ENCODE data around the gene THADA.

THADA gene

DNA sequence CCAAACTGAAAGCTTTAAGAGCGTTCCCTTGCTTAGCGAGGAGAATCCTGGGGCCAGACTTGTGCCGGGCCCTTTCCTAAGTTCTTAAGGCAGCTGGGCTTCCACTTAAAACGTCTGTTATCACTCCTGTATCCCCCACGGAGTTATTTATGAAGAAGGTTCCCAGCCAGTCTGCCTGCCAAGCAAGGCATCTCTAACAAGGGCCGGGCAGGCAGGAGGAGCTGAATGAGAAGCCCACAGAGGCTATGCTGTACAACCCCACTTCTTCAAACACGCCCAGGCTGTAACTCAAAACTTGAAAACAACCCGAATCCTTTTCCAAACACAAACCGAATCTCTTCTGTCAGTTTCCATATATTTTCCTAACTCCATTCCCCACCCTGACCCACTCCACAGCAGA is 330.4 kb downstream of the THADA start:
- TF ChIP-seq Cebpa-rat (IDR thresholded peaks at IDR 0.05): no peak
- no peaks in the 10 kb centered on the region for H3K9me3 ChIP-seq (replicated peaks in 1 of 11)
- H3K27ac ChIP-seq: peak overlapping the region in 1 of 11 experiments; percentile 7; a peak in 1 of 22 replicates
- H3K36me3 ChIP-seq: peaks cover 0 to 74% (median 34%) of the 10 kb centered on the region in 11 experiments; a peak in 18 of 22 replicates
- no peak overlapping the region for H3K4me3 ChIP-seq
- peak overlapping the region in 2 of 11 experiments; percentile 41 to 75; a peak in 3 of 22 replicates for H3K4me2 ChIP-seq
- peaks cover 0 to 77% (median 22%) of the 10 kb centered on the region in 10 experiments; a peak in 10 of 20 replicates for H3K4me1 ChIP-seq
- H3K9ac ChIP-seq: 0 out of 22 replicates have a peak overlapping the region, but pooled peaks of 2 of the 11 experiments have one; percentile 9 to 18
- no peaks in the 10 kb centered on the region for H4K20me1 ChIP-seq
- H3K27me3 ChIP-seq: no peaks in the 10 kb centered on the region

DNA sequence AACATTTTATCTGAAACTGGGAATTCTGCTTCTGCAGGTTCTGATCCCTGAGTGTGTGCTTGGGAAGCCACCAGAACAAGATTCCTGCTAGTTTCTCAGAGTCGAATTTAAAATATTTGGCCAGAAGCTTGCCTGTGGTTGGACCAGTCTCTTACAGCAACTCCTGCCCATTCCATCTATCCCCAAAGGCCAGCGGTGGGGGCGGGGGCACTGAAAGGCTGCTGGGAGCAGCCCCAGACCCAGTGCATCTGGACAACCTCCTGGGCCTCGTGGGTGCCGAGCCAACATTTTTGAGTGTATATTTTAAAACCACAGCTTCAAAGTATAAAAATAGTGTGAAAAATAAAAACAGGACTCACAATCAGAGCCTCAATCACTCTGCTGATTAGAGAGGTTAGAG is 330.8 kb downstream of the THADA start:
- 0 out of 22 replicates have a peak overlapping the region, but pooled peaks of 2 of the 11 experiments have one; percentile 9 to 18 for H3K9ac ChIP-seq
- H3K9me3 ChIP-seq (replicated peaks in 1 of 11): no peaks in the 10 kb centered on the region
- H3K4me3 ChIP-seq: no peak overlapping the region
- peaks cover 0 to 73% (median 20%) of the 10 kb centered on the region in 10 experiments; a peak in 10 of 20 replicates for H3K4me1 ChIP-seq
- 0 out of 22 replicates have a peak overlapping the region, but pooled peaks of 1 of the 11 experiments have one; percentile 7 for H3K27ac ChIP-seq
- no peaks in the 10 kb centered on the region for H4K20me1 ChIP-seq
- H3K4me2 ChIP-seq: peak overlapping the region in 2 of 11 experiments; percentile 41 to 75; a peak in 4 of 22 replicates
- peaks cover 0 to 71% (median 34%) of the 10 kb centered on the region in 11 experiments; a peak in 17 of 22 replicates for H3K36me3 ChIP-seq
- no peak for TF ChIP-seq Cebpa-rat (IDR thresholded peaks at IDR 0.05)
- H3K27me3 ChIP-seq: no peaks in the 10 kb centered on the region

DNA sequence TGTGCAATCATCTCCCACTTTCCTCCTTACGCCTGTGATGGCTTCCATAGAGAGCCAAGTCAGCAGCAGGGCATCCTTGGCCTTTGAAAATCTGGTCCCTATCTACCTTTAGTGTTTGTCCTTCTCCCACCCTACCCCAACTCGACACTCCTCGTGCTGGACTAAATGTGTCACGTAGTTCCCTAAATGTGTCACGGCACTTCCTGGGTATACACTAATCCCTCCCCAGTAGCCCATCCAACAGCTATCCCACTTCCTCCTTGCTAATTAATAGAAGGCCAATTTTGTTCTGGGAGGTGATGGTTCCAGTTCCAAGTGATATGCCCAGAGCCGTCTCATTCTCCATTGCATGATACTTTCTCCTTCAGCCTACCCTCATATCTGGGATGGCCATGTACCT is 332.9 kb downstream of the THADA start:
- peaks cover 0 to 66% (median 30%) of the 10 kb centered on the region in 11 experiments; a peak in 16 of 22 replicates for H3K36me3 ChIP-seq

DNA sequence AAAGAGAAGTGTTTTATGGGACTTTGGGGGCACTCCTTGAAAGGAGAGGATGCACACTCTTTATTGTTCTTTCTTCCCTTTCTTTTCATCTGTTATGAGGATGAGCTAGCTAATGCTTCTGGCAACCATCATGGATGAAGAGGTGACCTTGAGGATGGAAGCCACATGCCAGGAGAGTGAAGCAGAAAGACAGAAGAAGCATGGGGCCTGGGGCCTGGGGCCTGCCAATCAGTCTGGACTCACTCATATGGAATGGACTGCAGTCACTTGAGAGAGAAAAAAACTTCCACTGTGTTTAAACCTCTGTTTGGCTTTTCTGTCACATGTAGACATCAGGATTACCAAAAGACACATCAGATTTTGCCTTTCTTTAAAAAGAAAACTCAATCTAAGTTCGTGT is 333.6 kb downstream of the THADA start:
- TF ChIP-seq Cebpa-rat (IDR thresholded peaks at IDR 0.05): no peak

More for the DNA sequence above, 332.9 kb downstream of the THADA start:
- no peak overlapping the region for H3K4me3 ChIP-seq
- no peaks in the 10 kb centered on the region for H4K20me1 ChIP-seq
- no peak overlapping the region for H3K9ac ChIP-seq
- H3K27me3 ChIP-seq: no peaks in the 10 kb centered on the region
- no peak for TF ChIP-seq Cebpa-rat (IDR thresholded peaks at IDR 0.05)
- no peaks in the 10 kb centered on the region for H3K9me3 ChIP-seq (replicated peaks in 1 of 11)
- peaks cover 0 to 52% (median 12%) of the 10 kb centered on the region in 10 experiments; a peak in 10 of 20 replicates for H3K4me1 ChIP-seq
- H3K4me2 ChIP-seq: peak overlapping the region in 5 of 11 experiments; percentile 8 to 80 (median 62); a peak in 9 of 22 replicates
- no peak overlapping the region for H3K27ac ChIP-seq

DNA sequence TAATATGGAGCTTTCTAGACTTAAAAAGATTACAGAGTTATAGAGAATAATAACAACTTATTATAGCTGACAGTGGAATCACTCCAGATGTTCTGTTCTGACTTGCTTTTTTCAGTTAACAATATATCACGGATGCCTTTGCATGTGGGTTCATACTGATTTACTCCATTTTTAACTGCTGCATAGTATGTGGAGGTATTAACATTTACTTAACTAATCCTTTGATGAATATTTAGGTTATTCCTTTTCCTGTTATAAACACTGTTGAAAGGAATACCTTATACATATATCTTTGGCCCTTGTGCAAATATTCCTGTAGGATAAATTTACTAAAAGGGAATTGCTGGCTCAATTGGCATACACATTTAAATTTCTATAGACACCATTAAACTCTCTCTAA is 336.3 kb downstream of the THADA start:
- Histone ChIP-seq H3K27ac (no peak overlapping the region), H4K20me1 (no peaks in the 10 kb centered on the region), H3K9me3 (replicated peaks in 1 of 11) (no peaks in the 10 kb centered on the region), H3K4me3 (no peak overlapping the region), H3K27me3 (no peaks in the 10 kb centered on the region), H3K9ac (no peak overlapping the region), H3K4me2 (no peak overlapping the region), H3K4me1 (peaks cover 0 to 20% (median 3%) of the 10 kb centered on the region in 10 experiments; a peak in 9 of 20 replicates), H3K36me3 (peaks cover 19 to 67% (median 38%) of the 10 kb centered on the region in 11 experiments; a peak in 21 of 22 replicates)
- no peak for TF ChIP-seq Cebpa-rat (IDR thresholded peaks at IDR 0.05)

More for the DNA sequence above, 333.6 kb downstream of the THADA start:
- Histone ChIP-seq H4K20me1 (no peaks in the 10 kb centered on the region), H3K9ac (no peak overlapping the region), H3K9me3 (replicated peaks in 1 of 11) (no peaks in the 10 kb centered on the region), H3K4me1 (peaks cover 0 to 45% (median 11%) of the 10 kb centered on the region in 10 experiments; a peak in 10 of 20 replicates), H3K27ac (no peak overlapping the region), H3K4me3 (no peak overlapping the region), H3K4me2 (peak overlapping the region in 1 of 11 experiments; percentile 80; a peak in 1 of 22 replicates), H3K36me3 (peaks cover 3 to 66% (median 27%) of the 10 kb centered on the region in 11 experiments; a peak in 19 of 22 replicates), H3K27me3 (no peaks in the 10 kb centered on the region)

DNA sequence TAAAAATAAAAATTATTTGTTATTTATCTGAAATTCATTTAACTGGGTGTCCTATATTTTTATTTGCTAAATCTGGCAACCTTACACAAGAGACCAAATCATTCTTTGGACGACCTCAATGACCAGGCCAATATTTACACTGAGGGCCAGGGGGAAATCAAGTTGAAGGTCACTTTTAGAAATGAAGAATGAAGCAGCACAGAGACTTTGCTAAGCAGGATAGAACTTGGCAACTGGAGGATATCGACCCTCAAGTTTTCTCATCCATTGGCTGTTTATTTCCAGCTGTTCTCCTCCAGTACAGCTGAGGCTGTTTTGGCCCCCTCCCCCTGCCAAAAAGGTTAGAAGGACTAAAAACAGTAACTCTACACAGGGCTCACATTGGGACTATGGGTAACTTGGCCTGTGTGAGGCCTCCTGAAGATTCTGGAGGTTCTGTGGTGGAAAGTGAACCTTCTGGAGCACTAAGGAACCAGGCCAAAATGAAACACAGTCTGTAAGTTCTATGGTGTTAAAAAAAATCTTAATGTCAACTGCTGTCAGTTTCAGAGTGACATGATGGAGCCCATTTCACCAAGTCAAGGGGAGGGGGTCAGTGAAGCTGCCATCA is 337.2 kb downstream of the THADA start:
- Histone ChIP-seq H3K9ac (no peak overlapping the region), H3K27ac (no peak overlapping the region; a peak in 1 of 22 replicates), H4K20me1 (no peaks in the 10 kb centered on the region), H3K4me1 (peaks cover 0 to 19% (median 3%) of the 10 kb centered on the region in 10 experiments; a peak in 9 of 20 replicates), H3K4me3 (no peak overlapping the region), H3K9me3 (replicated peaks in 1 of 11) (no peaks in the 10 kb centered on the region), H3K4me2 (no peak overlapping the region), H3K36me3 (peaks cover 25 to 65% (median 44%) of the 10 kb centered on the region in 11 experiments; a peak in 21 of 22 replicates), H3K27me3 (no peaks in the 10 kb centered on the region)
- no peak for TF ChIP-seq Cebpa-rat (IDR thresholded peaks at IDR 0.05)

DNA sequence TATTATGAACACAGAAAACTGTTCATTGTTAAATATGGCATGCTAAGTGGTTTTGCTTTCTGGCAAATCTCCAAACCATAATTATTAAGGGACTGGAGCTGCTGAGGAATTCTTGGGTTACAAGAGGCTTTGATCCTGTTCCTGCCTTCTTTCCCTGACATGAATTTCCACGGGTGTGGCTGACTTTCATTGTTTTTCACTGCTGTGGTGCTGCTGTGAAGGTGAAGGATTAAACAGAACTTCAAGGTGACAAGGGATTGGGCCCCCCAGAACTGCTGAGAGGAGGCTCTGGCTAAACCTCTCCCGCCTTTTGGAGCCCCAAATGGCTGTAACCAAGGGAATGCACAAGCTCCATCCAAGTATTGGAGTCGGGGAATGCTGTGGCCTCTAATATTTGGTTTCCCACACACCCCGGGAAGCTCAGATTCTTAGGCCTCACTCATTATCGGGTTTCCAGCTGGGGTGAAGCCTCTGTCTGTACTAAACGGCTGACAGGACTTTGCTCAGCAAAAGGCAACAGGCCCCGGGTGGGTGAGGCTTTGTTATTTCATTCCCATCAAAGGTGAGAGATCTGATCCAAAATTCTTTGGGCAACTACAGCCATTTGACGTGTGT is 340.4 kb downstream of the THADA start:
- H4K20me1 ChIP-seq: no peaks in the 10 kb centered on the region
- H3K27ac ChIP-seq: no peak overlapping the region
- H3K27me3 ChIP-seq: no peaks in the 10 kb centered on the region
- H3K36me3 ChIP-seq: peaks cover 25 to 67% (median 48%) of the 10 kb centered on the region in 11 experiments; a peak in 21 of 22 replicates
- H3K9me3 ChIP-seq (replicated peaks in 1 of 11): no peaks in the 10 kb centered on the region
- no peak overlapping the region for H3K4me2 ChIP-seq
- H3K4me1 ChIP-seq: 0 out of 20 replicates have a peak, but pooled peaks cover 0 to 4% (median 0%) of the 10 kb centered on the region in 10 experiments
- H3K9ac ChIP-seq: no peak overlapping the region
- no peak for TF ChIP-seq Cebpa-rat (IDR thresholded peaks at IDR 0.05)
- H3K4me3 ChIP-seq: no peak overlapping the region

DNA sequence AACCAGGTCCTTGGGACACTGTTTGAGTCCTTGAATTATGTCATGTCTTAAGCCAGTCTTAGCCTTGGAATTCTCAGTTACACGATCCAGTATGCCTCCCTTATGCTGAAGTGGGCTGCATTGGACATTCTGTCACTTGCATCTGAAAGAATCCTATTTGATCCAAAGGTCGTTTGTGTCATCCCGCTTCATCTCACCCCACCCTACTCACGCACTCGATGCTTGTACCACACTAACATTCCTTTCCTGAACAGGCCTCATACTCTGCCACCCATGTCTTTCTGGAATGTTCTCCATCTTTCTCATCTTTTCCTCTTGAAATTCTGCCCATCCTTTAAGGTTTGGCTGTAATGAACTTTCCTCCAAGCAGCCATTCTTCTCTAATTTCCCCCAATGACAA is 341.5 kb downstream of the THADA start:
- H3K9ac ChIP-seq: no peak overlapping the region
- H3K36me3 ChIP-seq: peaks cover 25 to 64% (median 44%) of the 10 kb centered on the region in 11 experiments; a peak in 21 of 22 replicates
- no peak overlapping the region for H3K4me3 ChIP-seq
- H4K20me1 ChIP-seq: no peaks in the 10 kb centered on the region
- H3K9me3 ChIP-seq (replicated peaks in 1 of 11): peaks cover 0 to 4% (median 0%) of the 10 kb centered on the region in 11 experiments; a peak in 1 of 22 replicates
- H3K4me2 ChIP-seq: no peak overlapping the region
- TF ChIP-seq Cebpa-rat (IDR thresholded peaks at IDR 0.05): no peak
- H3K27ac ChIP-seq: no peak overlapping the region
- H3K4me1 ChIP-seq: 0 out of 20 replicates have a peak, but pooled peaks cover 0 to 4% (median 0%) of the 10 kb centered on the region in 10 experiments
- H3K27me3 ChIP-seq: no peaks in the 10 kb centered on the region
